Measurements from ENCODE around the gene STAT5B.

STAT5B gene

DNA sequence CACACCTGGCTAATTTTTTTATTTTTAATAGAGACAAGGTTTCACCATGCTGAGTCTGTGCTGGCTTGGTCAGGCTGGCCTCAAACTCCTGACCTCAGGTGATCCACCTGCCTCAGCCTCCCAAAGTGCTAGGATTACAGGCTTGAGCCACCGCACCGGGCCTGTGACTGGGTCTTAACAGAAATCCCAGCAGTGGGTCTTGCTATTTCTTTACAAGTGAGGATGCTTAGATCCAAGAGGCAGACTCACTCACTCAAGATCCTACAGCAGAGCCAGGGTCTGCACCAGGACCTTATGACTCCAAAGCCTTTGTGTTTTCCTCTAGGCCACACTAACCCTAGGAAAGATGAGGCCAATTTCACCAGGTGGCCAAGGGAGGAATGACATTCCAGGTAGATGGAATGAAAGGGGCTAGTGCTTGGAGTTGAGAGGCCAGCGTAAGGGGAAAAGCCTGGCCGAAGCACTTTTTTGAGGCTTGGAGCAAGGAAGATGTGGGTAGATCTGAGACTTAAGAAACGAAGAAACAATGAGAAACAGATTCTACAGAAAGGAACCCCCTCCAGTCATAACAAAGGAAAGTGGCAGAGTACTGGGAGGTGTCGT is 6.4 kb upstream of the STAT5B start (continued):
- TF ChIP-seq, protein P1, sequence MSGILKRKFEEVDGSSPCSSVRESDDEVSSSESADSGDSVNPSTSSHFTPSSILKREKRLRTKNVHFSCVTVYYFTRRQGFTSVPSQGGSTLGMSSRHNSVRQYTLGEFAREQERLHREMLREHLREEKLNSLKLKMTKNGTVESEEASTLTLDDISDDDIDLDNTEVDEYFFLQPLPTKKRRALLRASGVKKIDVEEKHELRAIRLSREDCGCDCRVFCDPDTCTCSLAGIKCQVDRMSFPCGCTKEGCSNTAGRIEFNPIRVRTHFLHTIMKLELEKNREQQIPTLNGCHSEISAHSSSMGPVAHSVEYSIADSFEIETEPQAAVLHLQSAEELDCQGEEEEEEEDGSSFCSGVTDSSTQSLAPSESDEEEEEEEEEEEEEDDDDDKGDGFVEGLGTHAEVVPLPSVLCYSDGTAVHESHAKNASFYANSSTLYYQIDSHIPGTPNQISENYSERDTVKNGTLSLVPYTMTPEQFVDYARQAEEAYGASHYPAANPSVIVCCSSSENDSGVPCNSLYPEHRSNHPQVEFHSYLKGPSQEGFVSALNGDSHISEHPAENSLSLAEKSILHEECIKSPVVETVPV (CRISPR knock-in tag; IDR thresholded peaks at IDR 0.05) = no peak

DNA sequence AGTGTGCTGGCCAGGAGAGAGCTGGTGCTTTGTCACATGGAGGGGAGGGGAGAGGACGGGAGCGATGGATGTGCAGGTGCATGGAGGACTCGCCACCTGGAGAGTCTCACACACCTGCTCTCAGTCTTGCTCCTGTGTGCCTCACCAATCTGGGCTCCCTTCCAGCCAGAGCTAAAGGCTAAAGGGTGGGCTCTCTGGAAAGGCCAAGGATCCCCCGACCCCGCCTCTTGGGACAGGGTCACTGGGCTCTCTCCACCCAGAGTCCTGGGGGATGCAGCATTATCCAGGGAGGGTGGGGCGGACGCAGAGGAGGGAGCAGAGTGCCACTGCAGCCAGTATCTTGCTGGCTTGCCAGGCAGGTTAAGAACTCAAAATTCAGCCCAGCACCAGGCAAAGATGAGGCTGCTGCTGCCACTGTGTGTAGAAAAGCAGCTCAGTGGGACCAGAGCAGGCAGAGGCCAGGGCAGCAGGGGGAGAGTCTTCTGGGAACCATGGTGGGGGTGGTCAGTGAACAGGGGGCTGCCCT is 5.4 kb upstream of the STAT5B start:
- ATAC-seq = no peak
- no peak for TF ChIP-seq ARNTL (CRISPR knock-in tag; IDR thresholded peaks at IDR 0.05; ENCODE audit: borderline replicate concordance, low read depth)
- no peak for TF ChIP-seq ISL1 (CRISPR knock-in tag; IDR thresholded peaks at IDR 0.05)
- TF ChIP-seq, protein P2, sequence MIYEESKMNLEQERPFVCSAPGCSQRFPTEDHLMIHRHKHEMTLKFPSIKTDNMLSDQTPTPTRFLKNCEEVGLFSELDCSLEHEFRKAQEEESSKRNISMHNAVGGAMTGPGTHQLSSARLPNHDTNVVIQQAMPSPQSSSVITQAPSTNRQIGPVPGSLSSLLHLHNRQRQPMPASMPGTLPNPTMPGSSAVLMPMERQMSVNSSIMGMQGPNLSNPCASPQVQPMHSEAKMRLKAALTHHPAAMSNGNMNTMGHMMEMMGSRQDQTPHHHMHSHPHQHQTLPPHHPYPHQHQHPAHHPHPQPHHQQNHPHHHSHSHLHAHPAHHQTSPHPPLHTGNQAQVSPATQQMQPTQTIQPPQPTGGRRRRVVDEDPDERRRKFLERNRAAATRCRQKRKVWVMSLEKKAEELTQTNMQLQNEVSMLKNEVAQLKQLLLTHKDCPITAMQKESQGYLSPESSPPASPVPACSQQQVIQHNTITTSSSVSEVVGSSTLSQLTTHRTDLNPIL (CRISPR knock-in tag; IDR thresholded peaks at IDR 0.05; ENCODE audit: low read depth) = no peak
- TF ChIP-seq ZFP30 (CRISPR knock-in tag; IDR thresholded peaks at IDR 0.05) = no peak
- TF ChIP-seq ZNF70 (CRISPR knock-in tag; IDR thresholded peaks at IDR 0.05) = no peak
- TF ChIP-seq, protein P3, sequence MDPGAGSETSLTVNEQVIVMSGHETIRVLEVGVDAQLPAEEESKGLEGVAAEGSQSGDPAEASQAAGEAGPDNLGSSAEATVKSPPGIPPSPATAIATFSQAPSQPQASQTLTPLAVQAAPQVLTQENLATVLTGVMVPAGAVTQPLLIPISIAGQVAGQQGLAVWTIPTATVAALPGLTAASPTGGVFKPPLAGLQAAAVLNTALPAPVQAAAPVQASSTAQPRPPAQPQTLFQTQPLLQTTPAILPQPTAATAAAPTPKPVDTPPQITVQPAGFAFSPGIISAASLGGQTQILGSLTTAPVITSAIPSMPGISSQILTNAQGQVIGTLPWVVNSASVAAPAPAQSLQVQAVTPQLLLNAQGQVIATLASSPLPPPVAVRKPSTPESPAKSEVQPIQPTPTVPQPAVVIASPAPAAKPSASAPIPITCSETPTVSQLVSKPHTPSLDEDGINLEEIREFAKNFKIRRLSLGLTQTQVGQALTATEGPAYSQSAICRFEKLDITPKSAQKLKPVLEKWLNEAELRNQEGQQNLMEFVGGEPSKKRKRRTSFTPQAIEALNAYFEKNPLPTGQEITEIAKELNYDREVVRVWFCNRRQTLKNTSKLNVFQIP (CRISPR knock-in tag; IDR thresholded peaks at IDR 0.05; ENCODE audit: borderline replicate concordance, low read depth) = no peak

DNA sequence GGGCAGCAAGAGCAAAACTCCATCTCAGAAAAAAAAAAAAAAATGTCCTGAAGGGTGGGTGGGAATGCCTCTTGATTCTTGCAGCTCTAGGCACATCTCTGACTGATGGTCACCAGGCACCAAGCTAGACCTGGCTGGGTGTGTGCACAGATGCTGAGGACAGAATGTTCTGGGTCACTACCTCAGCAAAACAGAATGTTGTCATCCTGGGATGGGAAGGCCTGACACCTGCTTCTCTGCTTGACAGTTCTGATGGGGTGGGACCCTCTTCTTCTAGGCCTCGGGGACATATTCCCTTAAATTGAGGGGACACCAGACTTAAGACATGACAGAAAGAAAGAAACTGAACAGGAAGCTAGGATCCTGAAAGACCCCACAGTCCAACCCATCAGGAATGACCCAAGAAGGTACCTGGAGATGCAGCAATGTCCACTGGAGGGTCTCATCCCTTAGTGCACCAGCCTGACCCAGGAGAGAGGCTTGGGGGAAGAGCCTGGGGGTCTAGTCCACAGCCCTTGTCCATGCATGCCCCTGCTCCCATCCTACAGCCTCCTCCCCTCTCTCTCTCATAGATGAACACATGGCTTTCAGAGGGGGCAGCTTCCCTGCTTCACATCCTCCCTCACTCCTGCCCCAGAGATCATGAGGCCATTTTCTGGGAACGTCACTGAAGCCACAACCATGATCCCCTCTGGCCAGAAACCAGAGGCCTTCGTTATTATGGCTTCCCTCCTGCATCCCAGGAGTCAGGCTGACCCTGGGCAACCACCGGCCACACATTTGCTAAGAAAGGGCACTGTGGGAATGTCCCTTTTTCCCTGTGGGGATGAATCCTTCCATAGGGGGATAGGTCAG is 3.8 kb upstream of the STAT5B start:
- ATAC-seq = no peak

More for the DNA sequence above, 3.8 kb upstream of the STAT5B start:
- TF ChIP-seq ZNF70 (CRISPR knock-in tag; IDR thresholded peaks at IDR 0.05) (no peak), ISL1 (CRISPR knock-in tag; IDR thresholded peaks at IDR 0.05) (no peak), TCF4 (CRISPR knock-in tag; IDR thresholded peaks at IDR 0.05; ENCODE audit: borderline replicate concordance) (no peak), ARNTL (CRISPR knock-in tag; IDR thresholded peaks at IDR 0.05; ENCODE audit: borderline replicate concordance, low read depth) (no peak), ZNF565 (CRISPR knock-in tag; conservative IDR thresholded peaks at IDR 0.05; ENCODE audit: low read depth) (no peak), ZC3H10 (CRISPR knock-in tag; IDR thresholded peaks at IDR 0.05) (no peak), PPARA (CRISPR knock-in tag; IDR thresholded peaks at IDR 0.05; ENCODE audit: borderline replicate concordance) (no peak), GLIS3 (CRISPR knock-in tag; IDR thresholded peaks at IDR 0.05) (no peak), CSDC2 (CRISPR knock-in tag; IDR thresholded peaks at IDR 0.05) (no peak), ESRRG (CRISPR knock-in tag; IDR thresholded peaks at IDR 0.05) (no peak), SNAI2 (CRISPR knock-in tag; IDR thresholded peaks at IDR 0.05) (no peak), OSR1 (CRISPR knock-in tag; IDR thresholded peaks at IDR 0.05) (no peak), TOX (CRISPR knock-in tag; IDR thresholded peaks at IDR 0.05; ENCODE audit: borderline replicate concordance) (no peak), ZFP3 (CRISPR knock-in tag; IDR thresholded peaks at IDR 0.05) (no peak)
- TF ChIP-seq, protein P2 (CRISPR knock-in tag; IDR thresholded peaks at IDR 0.05; ENCODE audit: low read depth) = no peak
- TF ChIP-seq, protein P4, sequence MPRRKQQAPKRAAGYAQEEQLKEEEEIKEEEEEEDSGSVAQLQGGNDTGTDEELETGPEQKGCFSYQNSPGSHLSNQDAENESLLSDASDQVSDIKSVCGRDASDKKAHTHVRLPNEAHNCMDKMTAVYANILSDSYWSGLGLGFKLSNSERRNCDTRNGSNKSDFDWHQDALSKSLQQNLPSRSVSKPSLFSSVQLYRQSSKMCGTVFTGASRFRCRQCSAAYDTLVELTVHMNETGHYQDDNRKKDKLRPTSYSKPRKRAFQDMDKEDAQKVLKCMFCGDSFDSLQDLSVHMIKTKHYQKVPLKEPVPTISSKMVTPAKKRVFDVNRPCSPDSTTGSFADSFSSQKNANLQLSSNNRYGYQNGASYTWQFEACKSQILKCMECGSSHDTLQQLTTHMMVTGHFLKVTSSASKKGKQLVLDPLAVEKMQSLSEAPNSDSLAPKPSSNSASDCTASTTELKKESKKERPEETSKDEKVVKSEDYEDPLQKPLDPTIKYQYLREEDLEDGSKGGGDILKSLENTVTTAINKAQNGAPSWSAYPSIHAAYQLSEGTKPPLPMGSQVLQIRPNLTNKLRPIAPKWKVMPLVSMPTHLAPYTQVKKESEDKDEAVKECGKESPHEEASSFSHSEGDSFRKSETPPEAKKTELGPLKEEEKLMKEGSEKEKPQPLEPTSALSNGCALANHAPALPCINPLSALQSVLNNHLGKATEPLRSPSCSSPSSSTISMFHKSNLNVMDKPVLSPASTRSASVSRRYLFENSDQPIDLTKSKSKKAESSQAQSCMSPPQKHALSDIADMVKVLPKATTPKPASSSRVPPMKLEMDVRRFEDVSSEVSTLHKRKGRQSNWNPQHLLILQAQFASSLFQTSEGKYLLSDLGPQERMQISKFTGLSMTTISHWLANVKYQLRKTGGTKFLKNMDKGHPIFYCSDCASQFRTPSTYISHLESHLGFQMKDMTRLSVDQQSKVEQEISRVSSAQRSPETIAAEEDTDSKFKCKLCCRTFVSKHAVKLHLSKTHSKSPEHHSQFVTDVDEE (CRISPR knock-in tag; IDR thresholded peaks at IDR 0.05) = no peak
- TF ChIP-seq, protein P1 (CRISPR knock-in tag; IDR thresholded peaks at IDR 0.05) = no peak
- TF ChIP-seq, protein P3 (CRISPR knock-in tag; IDR thresholded peaks at IDR 0.05; ENCODE audit: borderline replicate concordance, low read depth) = no peak
- TF ChIP-seq, protein P5, sequence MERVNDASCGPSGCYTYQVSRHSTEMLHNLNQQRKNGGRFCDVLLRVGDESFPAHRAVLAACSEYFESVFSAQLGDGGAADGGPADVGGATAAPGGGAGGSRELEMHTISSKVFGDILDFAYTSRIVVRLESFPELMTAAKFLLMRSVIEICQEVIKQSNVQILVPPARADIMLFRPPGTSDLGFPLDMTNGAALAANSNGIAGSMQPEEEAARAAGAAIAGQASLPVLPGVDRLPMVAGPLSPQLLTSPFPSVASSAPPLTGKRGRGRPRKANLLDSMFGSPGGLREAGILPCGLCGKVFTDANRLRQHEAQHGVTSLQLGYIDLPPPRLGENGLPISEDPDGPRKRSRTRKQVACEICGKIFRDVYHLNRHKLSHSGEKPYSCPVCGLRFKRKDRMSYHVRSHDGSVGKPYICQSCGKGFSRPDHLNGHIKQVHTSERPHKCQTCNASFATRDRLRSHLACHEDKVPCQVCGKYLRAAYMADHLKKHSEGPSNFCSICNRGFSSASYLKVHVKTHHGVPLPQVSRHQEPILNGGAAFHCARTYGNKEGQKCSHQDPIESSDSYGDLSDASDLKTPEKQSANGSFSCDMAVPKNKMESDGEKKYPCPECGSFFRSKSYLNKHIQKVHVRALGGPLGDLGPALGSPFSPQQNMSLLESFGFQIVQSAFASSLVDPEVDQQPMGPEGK (CRISPR knock-in tag; IDR thresholded peaks at IDR 0.05; ENCODE audit: borderline replicate concordance) = no peak

All from SK-N-SH treated with all-trans-retinoic acid at 6 μM for 48 hours (cell line).